OCI-LY3 (cell line): ENCODE measurements around the gene MTOR.

ENCODE experiments used
- H2AFZ ChIP-seq: fragments of 200-600, 300-600 bp; shearing (Covaris generic); 2 replicates; pipeline ENCODE4 v1.6.0; 2014; ENCODE audit warnings: antibody characterized with exemption, low read depth, low read length
- H3K27ac ChIP-seq: fragments of 200-600, 300-600 bp; sonication (generic); 2 replicates; pipeline ENCODE4 v1.5.1; 2014; ENCODE audit warnings: mild to moderate bottlenecking, low read length, moderate library complexity, mixed read lengths
- H3K27me3 ChIP-seq: fragments of 200-600, 300-600 bp; sonication (generic); 2 replicates; pipeline ENCODE4 v1.6.1; 2014; ENCODE audit warnings: low read depth, low read length, mixed read lengths
- H3K36me3 ChIP-seq: fragments of 200-600, 300-600 bp; sonication (generic); replicated peaks from 2 replicates; pipeline ENCODE3; 2014; ENCODE audit warnings: low read depth, low read length, mixed read lengths
- H3K4me1 ChIP-seq: fragments of 300-600, 200-600 bp; sonication (generic); 2 replicates; pipeline ENCODE4 v1.6.1; 2014; ENCODE audit warnings: low read length, mixed read lengths
- H3K4me2 ChIP-seq: fragments of 200-600, 300-600 bp; sonication (generic); 2 replicates; pipeline ENCODE4 v1.6.1; 2014; ENCODE audit warnings: low read length, mixed read lengths
- H3K4me3 ChIP-seq: fragments of 300-600, 200-600 bp; sonication (generic); 2 replicates; pipeline ENCODE4 v1.5.1; 2014; ENCODE audit warnings: antibody characterized with exemption, mild to moderate bottlenecking, low read length, moderate library complexity
- H3K79me2 ChIP-seq: fragments of 300-600, 200-600 bp; shearing (Covaris generic); 2 replicates; pipeline ENCODE4 v1.6.1; 2014; ENCODE audit warnings: mild to moderate bottlenecking, low read length, mixed read lengths
- H3K9ac ChIP-seq: fragments of 300-600, 200-600 bp; shearing (Covaris generic); 2 replicates; pipeline ENCODE4 v1.6.0; 2014; ENCODE audit warnings: mild to moderate bottlenecking, low read length, moderate library complexity
- H3K9me3 ChIP-seq: fragments of 200-600, 300-600 bp; shearing (Covaris generic); 2 replicates; pipeline ENCODE4 v1.6.1; 2014; ENCODE audit warnings: low read length, mixed read lengths; ENCODE audit not compliant: insufficient read depth
- H4K20me1 ChIP-seq: fragments of 200-600, 300-600 bp; sonication (generic); 2 replicates; pipeline ENCODE4 v1.6.1; 2016; ENCODE audit warnings: low read length, mixed read lengths; ENCODE audit not compliant: insufficient read depth
- CTCF ChIP-seq: fragments of 200-600, 300-600 bp; sonication (generic); IDR thresholded peaks from 2 replicates; pipeline ENCODE4 v1.5.1; 2014; ENCODE audit warnings: antibody characterized with exemption, low read length, low read depth
- EZH2phosphoT487 ChIP-seq: fragments of 200-600 bp; shearing (Covaris generic); IDR thresholded peaks from 2 replicates; pipeline ENCODE4 v1.6.1; 2018; ENCODE audit warnings: antibody characterized with exemption, mixed run types, low read depth

MTOR gene

GRCh38 chr1:11062965-11063401 lies 199.4 kb downstream of the MTOR start:
- TF ChIP-seq CTCF (no peak), EZH2phosphoT487 (no peak)
- H3K36me3 ChIP-seq, result peaks cover 20% of the 10 kb centered on the region
- no peaks in the 10 kb centered on the region for H3K9me3 ChIP-seq
- no peaks in the 10 kb centered on the region for H3K27me3 ChIP-seq
- peaks cover 29% of the 10 kb centered on the region for H3K79me2 ChIP-seq
- H4K20me1 ChIP-seq, result no peaks in the 10 kb centered on the region
- H2AFZ ChIP-seq, result no peak overlapping the region
- H3K4me1 ChIP-seq, result peaks cover 4% of the 10 kb centered on the region; the same call in 1 of the 2 replicates
- H3K4me2 ChIP-seq, result no peak overlapping the region
- no peak overlapping the region for H3K4me3 ChIP-seq
- H3K9ac ChIP-seq, result no peak overlapping the region
- no peak overlapping the region for H3K27ac ChIP-seq

- Histone ChIP-seq H3K36me3 (peaks cover 20% of the 10 kb centered on the region), H3K4me1 (peaks cover 4% of the 10 kb centered on the region; the same call in 1 of the 2 replicates), H3K4me2 (no peak overlapping the region), H3K9me3 (no peaks in the 10 kb centered on the region), H3K27me3 (no peaks in the 10 kb centered on the region), H3K79me2 (peaks cover 31% of the 10 kb centered on the region), H4K20me1 (no peaks in the 10 kb centered on the region), H3K27ac (no peak overlapping the region), H3K9ac (no peak overlapping the region), H3K4me3 (no peak overlapping the region), H2AFZ (no peak overlapping the region)
- TF ChIP-seq EZH2phosphoT487, result no peak
Observed at GRCh38 chr1:11061652-11062365, 200.5 kb downstream of the MTOR start.

- H3K36me3 ChIP-seq, result peaks cover 12% of the 10 kb centered on the region
- H3K27me3 ChIP-seq, result no peaks in the 10 kb centered on the region
- H3K9me3 ChIP-seq, result no peaks in the 10 kb centered on the region
- H3K4me1 ChIP-seq, result peaks cover 4% of the 10 kb centered on the region; the same call in 1 of the 2 replicates
- H2AFZ ChIP-seq, result peak within 1 kb of the TSS; percentile 69
- H3K79me2 ChIP-seq, result peaks cover 31% of the 10 kb centered on the region
- H3K4me2 ChIP-seq, result peak within 1 kb of the TSS; percentile 93
- peak within 1 kb of the TSS; percentile 46 for H3K27ac ChIP-seq
- peak within 1 kb of the TSS; percentile 99 for H3K4me3 ChIP-seq
- no peaks in the 10 kb centered on the region for H4K20me1 ChIP-seq
- peak within 1 kb of the TSS; percentile 92 for H3K9ac ChIP-seq
- TF ChIP-seq CTCF (no peak), EZH2phosphoT487 (no peak)
Observed at GRCh38 chr1:11059968-11060830, 202.2 kb downstream of the MTOR start, which contains the start of gene SRM. TSS of gene SRM (minus strand) at chr1:11060018. CDS start at chr1:11059943, 75 bp downstream.

- peak overlapping the region; percentile 93 for H3K4me2 ChIP-seq
- H3K4me3 ChIP-seq, result peak overlapping the region; percentile 99
- peaks cover 4% of the 10 kb centered on the region; the same call in 1 of the 2 replicates for H3K4me1 ChIP-seq
- H3K36me3 ChIP-seq, result peaks cover 6% of the 10 kb centered on the region
- H3K27me3 ChIP-seq, result no peaks in the 10 kb centered on the region
- peak overlapping the region; percentile 46 for H3K27ac ChIP-seq
- H2AFZ ChIP-seq, result peak overlapping the region; percentile 69
- no peak for TF ChIP-seq EZH2phosphoT487
- TF ChIP-seq CTCF, result no peak
- H3K9ac ChIP-seq, result peak overlapping the region; percentile 92
- no peaks in the 10 kb centered on the region for H4K20me1 ChIP-seq
- peaks cover 31% of the 10 kb centered on the region for H3K79me2 ChIP-seq
- H3K9me3 ChIP-seq, result no peaks in the 10 kb centered on the region
Observed at GRCh38 chr1:11059155-11059967, 203.0 kb downstream of the MTOR start.
